GM23338 (cell line): Measurements from ENCODE around the gene HSD3B7.

ENCODE experiments used
- CREB1 ChIP-seq: fragments of 250-450 bp; sonication (Bioruptor Pico); IDR thresholded peaks from 2 replicates; pipeline ENCODE4 v1.5.0; 2020; ENCODE audit warnings: low read depth, mild to moderate bottlenecking, moderate library complexity
- CTCF ChIP-seq, 2 experiments: fragments of 200-600 bp in 1 of 2; sonication (generic) in 1 of 2; conservative IDR thresholded peaks; 2 replicates each; pipeline versions ENCODE4 v1.5.1 to v1.6.1; 2016 to 2017; ENCODE audit warnings: antibody characterized with exemption in 2 of 2, low read depth in 2 of 2, mild to moderate bottlenecking in 2 of 2, moderate library complexity in 1 of 2
- ETS1 ChIP-seq: IDR thresholded peaks from 2 replicates; pipeline ENCODE4 v1.6.1; 2016; ENCODE audit warnings: antibody characterized with exemption
- EZH2 ChIP-seq: fragments of 200-600 bp; sonication (generic); IDR thresholded peaks from one replicate; pipeline ENCODE4 v1.8.0; 2017; ENCODE audit warnings: antibody characterized with exemption, mild to moderate bottlenecking, low read depth; ENCODE audit not compliant: unreplicated experiment
- EZH2phosphoT487 ChIP-seq: fragments of 200-600 bp; sonication (generic); IDR thresholded peaks from one replicate; pipeline ENCODE4 v1.8.1; 2018; ENCODE audit warnings: antibody characterized with exemption; ENCODE audit not compliant: unreplicated experiment
- POLR2AphosphoS5 ChIP-seq: IDR thresholded peaks from 2 replicates; pipeline ENCODE4 v1.6.1; 2016; ENCODE audit warnings: antibody characterized with exemption, low read depth
- REST ChIP-seq: IDR thresholded peaks from one replicate; pipeline ENCODE4 v1.6.1; 2018; ENCODE audit warnings: antibody characterized with exemption; ENCODE audit not compliant: unreplicated experiment
- STAT1 ChIP-seq: IDR thresholded peaks from one replicate; pipeline ENCODE4 v1.6.1; 2016; ENCODE audit warnings: antibody characterized with exemption; ENCODE audit not compliant: unreplicated experiment
- ZNF114 ChIP-seq: fragments of 250-450 bp; sonication (Bioruptor Pico); IDR thresholded peaks from 2 replicates; pipeline ENCODE4 v1.5.0; 2020; ENCODE audit warnings: mild to moderate bottlenecking, moderate library complexity

- TF ChIP-seq REST, result no peak
- TF ChIP-seq CTCF (conservative IDR thresholded peaks at IDR 0.05; ENCODE audit: low read depth in 2 of 2), result no peak
- TF ChIP-seq EZH2phosphoT487, result no peak
- TF ChIP-seq POLR2AphosphoS5, result no peak
- TF ChIP-seq EZH2, result no peak
- no peak for TF ChIP-seq STAT1
- no peak for TF ChIP-seq CREB1
- TF ChIP-seq ETS1, result no peak
- TF ChIP-seq ZNF114 (CRISPR knock-in tag), result no peak
Measured at GRCh38 chr16:30976486-30976885, 8.5 kb upstream of the HSD3B7 start.
